ENCODE data around the gene PDE6B.

DNA sequence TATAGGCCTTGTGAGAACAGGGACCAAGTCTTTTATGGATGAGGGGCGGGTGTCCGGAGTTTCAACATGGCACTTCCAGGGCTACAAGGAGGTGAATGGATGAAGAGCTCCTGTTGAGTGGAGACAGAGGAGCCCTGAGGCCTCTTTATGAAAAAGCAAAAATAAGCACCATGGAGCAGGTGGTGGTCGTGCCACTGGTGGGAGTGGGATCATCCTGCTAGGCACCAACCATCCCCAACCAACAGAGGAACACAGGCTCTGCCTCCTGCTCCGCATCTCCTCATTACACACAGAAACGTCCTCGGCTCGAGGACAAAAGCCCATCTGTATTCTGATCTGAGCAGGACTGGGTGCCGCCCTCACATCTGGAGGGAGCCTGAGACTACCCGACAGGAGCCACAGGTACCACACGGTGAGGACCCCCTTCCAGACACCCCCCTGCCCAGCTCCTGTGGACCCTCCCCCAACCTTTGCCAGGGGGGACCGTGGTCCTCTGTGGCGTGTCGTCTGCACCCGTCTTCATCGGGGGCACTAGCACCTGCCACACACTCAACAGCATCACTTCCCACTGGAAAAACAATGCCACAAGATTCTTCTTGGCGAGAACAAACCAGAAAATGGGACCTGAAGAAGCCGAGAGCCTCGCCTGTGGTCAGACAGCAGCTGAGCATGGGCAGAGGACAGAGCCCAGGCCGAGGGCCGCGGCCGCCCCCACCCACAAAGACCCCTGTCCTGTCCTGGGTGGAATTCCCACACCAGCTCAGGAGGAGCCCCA, 3.9 kb upstream of the PDE6B start:
- TF ChIP-seq, protein P1, sequence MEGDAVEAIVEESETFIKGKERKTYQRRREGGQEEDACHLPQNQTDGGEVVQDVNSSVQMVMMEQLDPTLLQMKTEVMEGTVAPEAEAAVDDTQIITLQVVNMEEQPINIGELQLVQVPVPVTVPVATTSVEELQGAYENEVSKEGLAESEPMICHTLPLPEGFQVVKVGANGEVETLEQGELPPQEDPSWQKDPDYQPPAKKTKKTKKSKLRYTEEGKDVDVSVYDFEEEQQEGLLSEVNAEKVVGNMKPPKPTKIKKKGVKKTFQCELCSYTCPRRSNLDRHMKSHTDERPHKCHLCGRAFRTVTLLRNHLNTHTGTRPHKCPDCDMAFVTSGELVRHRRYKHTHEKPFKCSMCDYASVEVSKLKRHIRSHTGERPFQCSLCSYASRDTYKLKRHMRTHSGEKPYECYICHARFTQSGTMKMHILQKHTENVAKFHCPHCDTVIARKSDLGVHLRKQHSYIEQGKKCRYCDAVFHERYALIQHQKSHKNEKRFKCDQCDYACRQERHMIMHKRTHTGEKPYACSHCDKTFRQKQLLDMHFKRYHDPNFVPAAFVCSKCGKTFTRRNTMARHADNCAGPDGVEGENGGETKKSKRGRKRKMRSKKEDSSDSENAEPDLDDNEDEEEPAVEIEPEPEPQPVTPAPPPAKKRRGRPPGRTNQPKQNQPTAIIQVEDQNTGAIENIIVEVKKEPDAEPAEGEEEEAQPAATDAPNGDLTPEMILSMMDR (conservative IDR thresholded peaks at IDR 0.05 in 1 of 2, IDR thresholded peaks at IDR 0.05 in 1 of 2; ENCODE audit: extremely low read depth in 1 of 2, insufficient read depth in 1 of 2, low read depth in 1 of 2, low read length in 2 of 2), result no peak
- no peak for TF ChIP-seq EZH2 (IDR thresholded peaks at IDR 0.05; ENCODE audit: borderline replicate concordance, low read length)
